Mesothelial cell of epicardium (in vitro differentiated cells): ENCODE measurements around the gene SAG. TPM values are rescaled to one million over a fixed set of nuclear protein-coding genes. Genes with fewer than 3 reads are reported as not detected.

Experiments
- DNase-seq, 2 experiments: peaks; one replicate each; pipeline ENCODE4 v3.0.0; 2021; ENCODE audit warnings: low spot score in 2 of 2; ENCODE audit not compliant: unreplicated experiment in 2 of 2
- H3K27ac Mint-ChIP-seq: 2 replicates; pipeline ENCODE4 v1.8.0; 2021; ENCODE audit warnings: mixed read lengths
- H3K27me3 Mint-ChIP-seq: 2 replicates; pipeline ENCODE4 v1.8.0; 2021; ENCODE audit warnings: low read depth, mixed read lengths
- H3K36me3 Mint-ChIP-seq: 2 replicates; pipeline ENCODE4 v1.8.0; 2021; ENCODE audit warnings: mixed read lengths
- H3K4me1 Mint-ChIP-seq: 2 replicates; pipeline ENCODE4 v1.8.0; 2021; ENCODE audit warnings: mixed read lengths
- H3K4me3 Mint-ChIP-seq: 2 replicates; pipeline ENCODE4 v1.8.0; 2021; ENCODE audit warnings: mild to moderate bottlenecking, moderate library complexity, mixed read lengths
- H3K9me3 Mint-ChIP-seq: 2 replicates; pipeline ENCODE4 v1.8.0; 2021; ENCODE audit warnings: mixed read lengths
- total RNA-seq: library from RNA; stranded (reverse); gene quantifications from 3 replicates; pipeline ENCODE4 v1.2.1, GENCODE V29; 2021
- TF ChIP-seq, protein P1 (sequence below): fragments of 200-600 bp; sonication (generic); IDR thresholded peaks from one replicate; pipeline ENCODE4 v1.5.0; 2021; ENCODE audit warnings: antibody characterized with exemption; ENCODE audit not compliant: unreplicated experiment

SAG gene
- total RNA-seq, 1 donor from 2014 or later, result not detected

DNA sequence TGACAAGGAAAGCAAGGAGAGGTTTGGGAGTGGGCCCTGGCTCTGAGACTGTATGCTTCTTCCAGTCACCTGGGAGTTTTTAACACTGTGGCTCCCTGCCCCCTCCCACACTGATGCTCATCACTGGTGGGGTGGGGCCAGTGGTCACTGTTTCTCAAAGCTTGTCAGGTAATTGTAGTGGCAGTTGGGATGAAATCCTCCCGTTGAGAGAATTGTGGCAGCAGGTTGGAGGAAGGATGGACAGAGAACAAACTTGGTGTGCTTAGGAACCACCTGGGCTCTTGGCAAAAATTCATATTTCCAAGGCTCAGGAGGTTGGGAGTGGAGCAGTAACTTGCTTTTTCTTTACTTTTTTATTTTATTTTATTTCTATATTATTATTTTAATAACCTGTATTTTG is 71.8 kb downstream of the SAG start:
- H3K27ac Mint-ChIP-seq, result peak overlapping the region; percentile 45
- peaks cover 15% of the 10 kb centered on the region for H3K4me1 Mint-ChIP-seq
- H3K36me3 Mint-ChIP-seq, result peaks cover 11% of the 10 kb centered on the region
- TF ChIP-seq, protein P1, sequence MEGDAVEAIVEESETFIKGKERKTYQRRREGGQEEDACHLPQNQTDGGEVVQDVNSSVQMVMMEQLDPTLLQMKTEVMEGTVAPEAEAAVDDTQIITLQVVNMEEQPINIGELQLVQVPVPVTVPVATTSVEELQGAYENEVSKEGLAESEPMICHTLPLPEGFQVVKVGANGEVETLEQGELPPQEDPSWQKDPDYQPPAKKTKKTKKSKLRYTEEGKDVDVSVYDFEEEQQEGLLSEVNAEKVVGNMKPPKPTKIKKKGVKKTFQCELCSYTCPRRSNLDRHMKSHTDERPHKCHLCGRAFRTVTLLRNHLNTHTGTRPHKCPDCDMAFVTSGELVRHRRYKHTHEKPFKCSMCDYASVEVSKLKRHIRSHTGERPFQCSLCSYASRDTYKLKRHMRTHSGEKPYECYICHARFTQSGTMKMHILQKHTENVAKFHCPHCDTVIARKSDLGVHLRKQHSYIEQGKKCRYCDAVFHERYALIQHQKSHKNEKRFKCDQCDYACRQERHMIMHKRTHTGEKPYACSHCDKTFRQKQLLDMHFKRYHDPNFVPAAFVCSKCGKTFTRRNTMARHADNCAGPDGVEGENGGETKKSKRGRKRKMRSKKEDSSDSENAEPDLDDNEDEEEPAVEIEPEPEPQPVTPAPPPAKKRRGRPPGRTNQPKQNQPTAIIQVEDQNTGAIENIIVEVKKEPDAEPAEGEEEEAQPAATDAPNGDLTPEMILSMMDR, result no peak
- H3K4me3 Mint-ChIP-seq, result no peak overlapping the region
- DNase-seq, result no peak
- no peaks in the 10 kb centered on the region for H3K27me3 Mint-ChIP-seq
- H3K9me3 Mint-ChIP-seq, result peaks cover 4% of the 10 kb centered on the region

DNA sequence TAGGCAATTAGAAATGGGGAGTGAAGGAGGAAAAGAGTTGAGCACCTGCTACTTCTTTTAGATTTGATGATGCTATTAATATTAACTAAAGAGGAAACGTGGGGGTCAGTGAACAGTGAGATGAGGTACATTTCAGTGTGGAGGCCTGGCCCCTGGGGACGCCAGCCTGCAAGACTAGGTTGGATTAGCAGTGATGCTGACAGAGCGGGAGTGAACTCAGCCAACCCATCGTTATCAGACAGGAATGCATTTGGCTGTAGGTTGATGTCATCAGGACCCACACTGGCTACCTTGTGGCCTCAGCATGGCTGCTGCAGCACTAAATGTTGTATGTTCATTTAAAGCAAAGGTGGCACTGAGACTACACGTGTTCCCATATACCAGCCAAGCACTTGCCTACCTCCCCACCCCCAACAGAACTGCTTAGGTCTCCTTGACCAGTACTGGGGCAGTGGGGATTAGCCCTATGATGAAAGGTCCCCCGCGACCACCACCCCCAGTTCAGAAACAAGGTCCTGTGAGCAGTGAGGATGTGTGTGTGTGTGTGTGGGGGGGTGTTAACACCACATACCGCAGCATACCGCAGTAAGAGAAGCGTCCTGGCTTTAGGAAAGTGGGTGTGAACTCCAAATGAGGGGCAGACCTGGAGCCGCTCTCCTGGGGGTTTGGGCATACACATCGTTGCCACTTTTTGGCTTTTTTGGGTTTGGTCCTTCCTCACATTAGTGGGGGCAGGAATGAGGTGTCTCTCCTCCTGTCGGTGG is 72.7 kb downstream of the SAG start:
- DNase-seq, result no peak
- no peaks in the 10 kb centered on the region for H3K27me3 Mint-ChIP-seq
- H3K36me3 Mint-ChIP-seq, result peaks cover 11% of the 10 kb centered on the region
- no peak overlapping the region for H3K4me3 Mint-ChIP-seq
- H3K27ac Mint-ChIP-seq, result no peak overlapping the region
- TF ChIP-seq, protein P1, result no peak
- peaks cover 4% of the 10 kb centered on the region for H3K9me3 Mint-ChIP-seq
- peaks cover 23% of the 10 kb centered on the region for H3K4me1 Mint-ChIP-seq

DNA sequence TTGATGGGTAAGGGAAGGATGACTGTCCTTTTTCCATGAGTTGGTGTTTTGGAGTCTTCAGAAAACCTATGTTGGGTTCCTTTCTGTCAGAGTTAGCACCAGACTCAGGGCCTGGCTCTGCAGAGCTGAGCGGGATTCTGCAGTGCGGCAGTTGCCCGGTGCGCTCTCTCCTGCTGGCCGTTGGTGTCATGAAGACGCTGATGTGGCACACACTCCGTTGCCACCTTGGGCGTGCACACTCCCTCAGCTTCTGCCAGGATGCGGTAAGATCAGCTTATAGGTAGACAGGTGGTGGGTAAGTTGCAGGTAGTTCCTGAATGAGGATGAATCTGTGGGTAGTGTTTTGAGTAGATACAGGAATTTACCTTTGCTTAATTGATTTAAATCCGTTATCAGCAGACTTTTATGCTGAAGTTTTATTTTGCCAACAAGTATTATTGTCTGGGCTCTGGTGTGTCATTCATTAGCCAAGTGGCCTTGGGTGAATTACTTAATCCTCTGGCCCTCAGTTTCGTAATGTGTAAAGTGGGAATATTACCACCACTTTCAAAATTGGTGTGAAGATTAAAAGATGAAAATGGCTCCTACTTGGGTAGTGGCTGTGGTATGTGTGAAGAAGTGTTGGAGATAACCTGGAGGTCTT is 73.5 kb downstream of the SAG start:
- TF ChIP-seq, protein P1, result no peak
- Mint-ChIP-seq H3K36me3 (peaks cover 11% of the 10 kb centered on the region), H3K27ac (no peak overlapping the region), H3K4me3 (no peak overlapping the region), H3K9me3 (peaks cover 4% of the 10 kb centered on the region), H3K4me1 (peaks cover 26% of the 10 kb centered on the region), H3K27me3 (no peaks in the 10 kb centered on the region)
- no peak for DNase-seq

DNA sequence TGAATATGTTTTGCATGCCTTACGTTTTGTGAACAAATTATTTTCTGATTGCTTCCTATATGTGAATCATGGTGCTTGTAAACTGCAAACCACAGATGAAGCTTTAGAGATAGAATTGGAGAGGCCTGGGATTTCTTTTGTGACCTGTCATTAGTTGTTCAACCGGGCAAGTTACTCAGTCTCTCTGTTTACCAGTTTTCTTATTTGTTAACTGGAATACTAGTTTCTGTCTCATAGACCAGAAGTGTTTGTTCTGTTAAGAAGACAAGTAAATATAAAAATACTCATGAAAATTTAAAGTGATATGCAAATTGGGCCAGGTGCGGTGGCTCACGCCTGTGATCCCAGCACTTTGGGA is 74.0 kb downstream of the SAG start:
- no peak for DNase-seq
- TF ChIP-seq, protein P1, result no peak
- Mint-ChIP-seq H3K27me3 (no peaks in the 10 kb centered on the region), H3K27ac (no peak overlapping the region), H3K9me3 (peaks cover 4% of the 10 kb centered on the region), H3K4me3 (no peak overlapping the region), H3K4me1 (peaks cover 29% of the 10 kb centered on the region), H3K36me3 (peaks cover 11% of the 10 kb centered on the region)

DNA sequence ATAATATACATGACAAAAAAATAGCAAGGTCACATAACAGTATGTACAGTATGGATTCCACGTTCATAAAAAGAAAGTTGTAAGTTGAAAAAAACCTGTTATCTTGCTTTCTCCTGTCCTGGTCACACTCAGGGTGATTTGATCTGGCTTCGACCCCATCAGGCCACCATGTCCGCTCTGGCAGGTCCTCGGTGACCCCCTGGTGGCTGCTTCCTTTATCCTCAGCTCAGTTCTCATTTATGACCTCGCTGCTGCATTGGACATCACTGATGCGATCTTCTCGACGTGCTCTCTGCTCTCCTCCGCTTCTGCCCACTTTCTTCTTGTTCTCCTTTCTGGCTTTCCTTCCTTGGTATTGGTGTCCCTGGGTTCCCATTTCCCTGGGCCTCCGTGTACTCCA is 76.4 kb downstream of the SAG start:
- TF ChIP-seq, protein P1, result no peak
- H3K36me3 Mint-ChIP-seq, result no peaks in the 10 kb centered on the region
- H3K9me3 Mint-ChIP-seq, result no peaks in the 10 kb centered on the region
- peaks cover 46% of the 10 kb centered on the region for H3K4me1 Mint-ChIP-seq
- H3K27me3 Mint-ChIP-seq, result no peaks in the 10 kb centered on the region
- no peak for DNase-seq
- peak overlapping the region; percentile 4 for H3K27ac Mint-ChIP-seq
- H3K4me3 Mint-ChIP-seq, result no peak overlapping the region
